ENCODE data around the gene TLL2. TPM values are rescaled to one million over a fixed set of nuclear protein-coding genes. Genes with fewer than 3 reads are reported as not detected.

The TLL2 gene
- total and polyA plus RNA-seq, 9 of the 15 experiments (the other 6 are each of a cell fraction or from before 2014, with no cell fraction given): 0.09 TPM; not detected in 8

GRCh38 chr10:96507044-96507443, 6.7 kb downstream of the TLL2 start (continued):
- no peak for TF ChIP-seq CLOCK (CRISPR knock-in tag; IDR thresholded peaks at IDR 0.05; ENCODE audit: borderline replicate concordance)
- no peak for TF ChIP-seq ATF1 (CRISPR knock-in tag; IDR thresholded peaks at IDR 0.05)
- TF ChIP-seq ATF1 (tag; IDR thresholded peaks at IDR 0.05): no peak
- TF ChIP-seq CEBPG (CRISPR knock-in tag; IDR thresholded peaks at IDR 0.05): no peak
- no peak for TF ChIP-seq CEBPG (tag; conservative IDR thresholded peaks at IDR 0.05 in 1 of 2, IDR thresholded peaks at IDR 0.05 in 1 of 2)
- TF ChIP-seq MEF2D (tag; conservative IDR thresholded peaks at IDR 0.05; ENCODE audit: low read depth): no peak
- TF ChIP-seq, protein P1, sequence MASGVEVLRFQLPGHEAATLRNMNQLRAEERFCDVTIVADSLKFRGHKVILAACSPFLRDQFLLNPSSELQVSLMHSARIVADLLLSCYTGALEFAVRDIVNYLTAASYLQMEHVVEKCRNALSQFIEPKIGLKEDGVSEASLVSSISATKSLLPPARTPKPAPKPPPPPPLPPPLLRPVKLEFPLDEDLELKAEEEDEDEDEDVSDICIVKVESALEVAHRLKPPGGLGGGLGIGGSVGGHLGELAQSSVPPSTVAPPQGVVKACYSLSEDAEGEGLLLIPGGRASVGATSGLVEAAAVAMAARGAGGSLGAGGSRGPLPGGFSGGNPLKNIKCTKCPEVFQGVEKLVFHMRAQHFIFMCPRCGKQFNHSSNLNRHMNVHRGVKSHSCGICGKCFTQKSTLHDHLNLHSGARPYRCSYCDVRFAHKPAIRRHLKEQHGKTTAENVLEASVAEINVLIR (CRISPR knock-in tag; IDR thresholded peaks at IDR 0.05): no peak

Measured in K562 (cell line).